Measurements from ENCODE around the gene WWOX. TPM values are rescaled to one million over a fixed set of nuclear protein-coding genes. Genes with fewer than 3 reads are reported as not detected.

The WWOX gene
- total RNA-seq, 1 donor from 2014 or later: 8.6 TPM

- intact Hi-C loops (cut with DNase I): no loop called here
These were observed 80.9 kb downstream of the WWOX start for GRCh38 chr16:78180349-78180748.

GRCh38 chr16:78183437-78184237 lies 84.2 kb downstream of the WWOX start:
- intact Hi-C loops (cut with DNase I): no loop called here
- DNase-seq (ENCODE audit: low spot score): no peak

More at GRCh38 chr16:78180349-78180748, 80.9 kb downstream of the WWOX start:
- DNase-seq (ENCODE audit: low spot score): no peak

GRCh38 chr16:78184238-78185183 lies 85.1 kb downstream of the WWOX start:
- intact Hi-C loops (cut with DNase I): no loop called here

GRCh38 chr16:78189121-78189520 lies 89.7 kb downstream of the WWOX start:
- DNase-seq (ENCODE audit: low spot score): no peak
- intact Hi-C loops (cut with DNase I): no loop called here

More at GRCh38 chr16:78184238-78185183, 85.1 kb downstream of the WWOX start:
- no peak for DNase-seq (ENCODE audit: low spot score)

- DNase-seq (ENCODE audit: low spot score): no peak
- intact Hi-C loops (cut with DNase I): no loop called here
These were observed 93.5 kb downstream of the WWOX start for GRCh38 chr16:78192734-78193488.

- intact Hi-C loops (cut with DNase I): no loop called here
- DNase-seq (ENCODE audit: low spot score): no peak
These were observed 95.5 kb downstream of the WWOX start for GRCh38 chr16:78194948-78195347.

GRCh38 chr16:78195797-78196196 lies 96.3 kb downstream of the WWOX start:
- intact Hi-C loops (cut with DNase I): no loop called here

GRCh38 chr16:78196502-78196901 lies 97.0 kb downstream of the WWOX start:
- no peak for DNase-seq (ENCODE audit: low spot score)
- intact Hi-C loops (cut with DNase I): no loop called here

More at GRCh38 chr16:78195797-78196196, 96.3 kb downstream of the WWOX start:
- no peak for DNase-seq (ENCODE audit: low spot score)

- DNase-seq (ENCODE audit: low spot score): no peak
- intact Hi-C loops (cut with DNase I): no loop called here
These were observed 98.8 kb downstream of the WWOX start for GRCh38 chr16:78198288-78198687.

- intact Hi-C loops (cut with DNase I): no loop called here
- no peak for DNase-seq (ENCODE audit: low spot score)
These were observed 100.0 kb downstream of the WWOX start for GRCh38 chr16:78199325-78200022.

GRCh38 chr16:78200023-78200389 lies 100.6 kb downstream of the WWOX start:
- no peak for DNase-seq (ENCODE audit: low spot score)
- intact Hi-C loops (cut with DNase I): no loop called here

GRCh38 chr16:78200623-78201096 lies 101.2 kb downstream of the WWOX start:
- no peak for DNase-seq (ENCODE audit: low spot score)
- intact Hi-C loops (cut with DNase I): no loop called here

GRCh38 chr16:78205506-78205905 lies 106.1 kb downstream of the WWOX start:
- intact Hi-C loops (cut with DNase I): no loop called here
- no peak for DNase-seq (ENCODE audit: low spot score)

- intact Hi-C loops (cut with DNase I): no loop called here
- no peak for DNase-seq (ENCODE audit: low spot score)
These were observed 107.3 kb downstream of the WWOX start for GRCh38 chr16:78206623-78207223.

GRCh38 chr16:78209951-78210661 lies 110.7 kb downstream of the WWOX start:
- no peak for DNase-seq (ENCODE audit: low spot score)
- intact Hi-C loops (cut with DNase I): no loop called here

GRCh38 chr16:78211020-78211599 lies 111.7 kb downstream of the WWOX start:
- intact Hi-C loops (cut with DNase I): no loop called here
- no peak for DNase-seq (ENCODE audit: low spot score)

GRCh38 chr16:78211946-78212345 lies 112.5 kb downstream of the WWOX start:
- intact Hi-C loops (cut with DNase I): no loop called here
- no peak for DNase-seq (ENCODE audit: low spot score)

GRCh38 chr16:78212674-78213073 lies 113.2 kb downstream of the WWOX start:
- intact Hi-C loops (cut with DNase I): no loop called here
- no peak for DNase-seq (ENCODE audit: low spot score)
